Measurements from ENCODE around the gene ADRA2C.

The ADRA2C gene

GRCh38 chr4:3790006-3790561, 23.9 kb downstream of the ADRA2C start:
- Histone ChIP-seq H3K9me3 (ENCODE audit: insufficient read depth, low read length) (0 out of 2 replicates have a peak, but pooled peaks cover 4% of the 10 kb centered on the region), H3K4me1 (ENCODE audit: low read length) (no peaks in the 10 kb centered on the region), H3K27ac (ENCODE audit: low read length) (no peak overlapping the region), H3K4me2 (ENCODE audit: low read length) (no peak overlapping the region), H3K9ac (ENCODE audit: low read length) (no peak overlapping the region), H4K20me1 (ENCODE audit: insufficient read depth, low read length) (0 out of 2 replicates have a peak, but pooled peaks cover 3% of the 10 kb centered on the region), H3K27me3 (ENCODE audit: low read depth, low read length) (no peaks in the 10 kb centered on the region), H2AFZ (ENCODE audit: low read depth, low read length) (no peak overlapping the region), H3K4me3 (ENCODE audit: low read length) (no peak overlapping the region), H3K36me3 (replicated peaks; ENCODE audit: low read depth, low read length) (no peaks in the 10 kb centered on the region), H3K79me2 (ENCODE audit: low read length) (no peaks in the 10 kb centered on the region)
- TF ChIP-seq CTCF (IDR thresholded peaks at IDR 0.05; ENCODE audit: low read depth, low read length): no peak
- TF ChIP-seq EZH2phosphoT487 (IDR thresholded peaks at IDR 0.05; ENCODE audit: low read depth): no peak

GRCh38 chr4:3791256-3791655, 25.1 kb downstream of the ADRA2C start:
- Histone ChIP-seq H3K4me3 (ENCODE audit: low read length) (no peak overlapping the region), H3K27me3 (ENCODE audit: low read depth, low read length) (no peaks in the 10 kb centered on the region), H4K20me1 (ENCODE audit: insufficient read depth, low read length) (0 out of 2 replicates have a peak, but pooled peaks cover 3% of the 10 kb centered on the region), H3K79me2 (ENCODE audit: low read length) (no peaks in the 10 kb centered on the region), H3K36me3 (replicated peaks; ENCODE audit: low read depth, low read length) (no peaks in the 10 kb centered on the region), H2AFZ (ENCODE audit: low read depth, low read length) (no peak overlapping the region), H3K27ac (ENCODE audit: low read length) (no peak overlapping the region), H3K4me2 (ENCODE audit: low read length) (no peak overlapping the region), H3K9ac (ENCODE audit: low read length) (no peak overlapping the region), H3K4me1 (ENCODE audit: low read length) (no peaks in the 10 kb centered on the region), H3K9me3 (ENCODE audit: insufficient read depth, low read length) (0 out of 2 replicates have a peak, but pooled peaks cover 9% of the 10 kb centered on the region)
- TF ChIP-seq EZH2phosphoT487 (IDR thresholded peaks at IDR 0.05; ENCODE audit: low read depth) (no peak), CTCF (IDR thresholded peaks at IDR 0.05; ENCODE audit: low read depth, low read length) (no peak)

- H3K9me3 ChIP-seq (ENCODE audit: insufficient read depth, low read length): 0 out of 2 replicates have a peak, but pooled peaks cover 9% of the 10 kb centered on the region
- H3K4me2 ChIP-seq (ENCODE audit: low read length): no peak overlapping the region
- H4K20me1 ChIP-seq (ENCODE audit: insufficient read depth, low read length): 0 out of 2 replicates have a peak, but pooled peaks cover 3% of the 10 kb centered on the region
- TF ChIP-seq CTCF (IDR thresholded peaks at IDR 0.05; ENCODE audit: low read depth, low read length): no peak
- TF ChIP-seq EZH2phosphoT487 (IDR thresholded peaks at IDR 0.05; ENCODE audit: low read depth): no peak
- no peaks in the 10 kb centered on the region for H3K79me2 ChIP-seq (ENCODE audit: low read length)
- H3K27ac ChIP-seq (ENCODE audit: low read length): no peak overlapping the region
- H3K9ac ChIP-seq (ENCODE audit: low read length): no peak overlapping the region
- no peaks in the 10 kb centered on the region for H3K36me3 ChIP-seq (replicated peaks; ENCODE audit: low read depth, low read length)
- no peak overlapping the region for H2AFZ ChIP-seq (ENCODE audit: low read depth, low read length)
- H3K4me1 ChIP-seq (ENCODE audit: low read length): no peaks in the 10 kb centered on the region
- no peak overlapping the region for H3K4me3 ChIP-seq (ENCODE audit: low read length)
- no peaks in the 10 kb centered on the region for H3K27me3 ChIP-seq (ENCODE audit: low read depth, low read length)
Observed at GRCh38 chr4:3791910-3792542, 25.8 kb downstream of the ADRA2C start.

- H3K27ac ChIP-seq (ENCODE audit: low read length): no peak overlapping the region
- H3K27me3 ChIP-seq (ENCODE audit: low read depth, low read length): no peaks in the 10 kb centered on the region
- H2AFZ ChIP-seq (ENCODE audit: low read depth, low read length): no peak overlapping the region
- H3K4me3 ChIP-seq (ENCODE audit: low read length): no peak overlapping the region
- no peak overlapping the region for H3K4me2 ChIP-seq (ENCODE audit: low read length)
- H3K9ac ChIP-seq (ENCODE audit: low read length): no peak overlapping the region
- H3K79me2 ChIP-seq (ENCODE audit: low read length): no peaks in the 10 kb centered on the region
- H3K9me3 ChIP-seq (ENCODE audit: insufficient read depth, low read length): 0 out of 2 replicates have a peak, but pooled peaks cover 9% of the 10 kb centered on the region
- H4K20me1 ChIP-seq (ENCODE audit: insufficient read depth, low read length): 0 out of 2 replicates have a peak, but pooled peaks cover 3% of the 10 kb centered on the region
- TF ChIP-seq CTCF (IDR thresholded peaks at IDR 0.05; ENCODE audit: low read depth, low read length) (no peak; the same call in 1 of the 2 replicates), EZH2phosphoT487 (IDR thresholded peaks at IDR 0.05; ENCODE audit: low read depth) (no peak)
- H3K4me1 ChIP-seq (ENCODE audit: low read length): no peaks in the 10 kb centered on the region
- H3K36me3 ChIP-seq (replicated peaks; ENCODE audit: low read depth, low read length): no peaks in the 10 kb centered on the region
Observed at GRCh38 chr4:3792813-3793212, 26.6 kb downstream of the ADRA2C start.
